NCI-H69 (cell line): ENCODE results near the gene FOXE3.
A peak's percentile ranks its signal among the peaks of the same experiment; 100 is the strongest.

Experiments
- DNase-seq: peaks from one replicate; lab custom pipeline; 2025; lab: John Stamatoyannopoulos, UW

FOXE3 gene

GRCh38 chr1:47415728-47416318 is at the start of gene FOXE3:
TSS of gene FOXE3 (plus strand) at chr1:47416285. CDS start at chr1:47416316, 31 bp downstream.
- no peak for DNase-seq

- DNase-seq = no peak
Measured at GRCh38 chr1:47367651-47368050, 48.4 kb upstream of the FOXE3 start.

- no peak for DNase-seq
Measured at GRCh38 chr1:47371016-47371517, 45.0 kb upstream of the FOXE3 start.

- no peak for DNase-seq
Measured at GRCh38 chr1:47374501-47374900, 41.6 kb upstream of the FOXE3 start.

- no peak for DNase-seq
Measured at GRCh38 chr1:47378147-47378546, 37.9 kb upstream of the FOXE3 start.

GRCh38 chr1:47380699-47381098 is 35.4 kb upstream of the FOXE3 start:
- no peak for DNase-seq

- DNase-seq = no peak
Measured at GRCh38 chr1:47382399-47382983, 33.6 kb upstream of the FOXE3 start.

- no peak for DNase-seq
Measured at GRCh38 chr1:47384083-47384482, 32.0 kb upstream of the FOXE3 start.

GRCh38 chr1:47385020-47385419 is 31.1 kb upstream of the FOXE3 start:
- no peak for DNase-seq

- DNase-seq = no peak
Measured at GRCh38 chr1:47386268-47386667, 29.8 kb upstream of the FOXE3 start.

- DNase-seq = no peak
Measured at GRCh38 chr1:47388030-47388890, 27.8 kb upstream of the FOXE3 start.

- DNase-seq = peak; percentile 63
Measured at GRCh38 chr1:47388891-47389238, 27.2 kb upstream of the FOXE3 start.

- no peak for DNase-seq
Measured at GRCh38 chr1:47389731-47390130, 26.4 kb upstream of the FOXE3 start.

- DNase-seq = no peak
Measured at GRCh38 chr1:47390843-47391242, 25.2 kb upstream of the FOXE3 start.

- DNase-seq = no peak
Measured at GRCh38 chr1:47393141-47393540, 22.9 kb upstream of the FOXE3 start.

GRCh38 chr1:47395433-47395832 is 20.7 kb upstream of the FOXE3 start:
- no peak for DNase-seq

GRCh38 chr1:47396671-47397196 is 19.4 kb upstream of the FOXE3 start:
- DNase-seq = no peak

- no peak for DNase-seq
Measured at GRCh38 chr1:47399138-47399845, 16.8 kb upstream of the FOXE3 start.

GRCh38 chr1:47399846-47400155 is 16.3 kb upstream of the FOXE3 start:
- DNase-seq = peak; percentile 51

- DNase-seq = no peak
Measured at GRCh38 chr1:47401761-47402160, 14.3 kb upstream of the FOXE3 start.

- no peak for DNase-seq
Measured at GRCh38 chr1:47402591-47402990, 13.5 kb upstream of the FOXE3 start.

- DNase-seq = no peak
Measured at GRCh38 chr1:47403321-47403910, 12.7 kb upstream of the FOXE3 start.
